NCI-H1436 (cell line): ENCODE data around the gene EZH2.

Experiments
- DNase-seq: peaks from one replicate; lab custom pipeline; 2025; lab: John Stamatoyannopoulos, UW

The EZH2 gene

DNA sequence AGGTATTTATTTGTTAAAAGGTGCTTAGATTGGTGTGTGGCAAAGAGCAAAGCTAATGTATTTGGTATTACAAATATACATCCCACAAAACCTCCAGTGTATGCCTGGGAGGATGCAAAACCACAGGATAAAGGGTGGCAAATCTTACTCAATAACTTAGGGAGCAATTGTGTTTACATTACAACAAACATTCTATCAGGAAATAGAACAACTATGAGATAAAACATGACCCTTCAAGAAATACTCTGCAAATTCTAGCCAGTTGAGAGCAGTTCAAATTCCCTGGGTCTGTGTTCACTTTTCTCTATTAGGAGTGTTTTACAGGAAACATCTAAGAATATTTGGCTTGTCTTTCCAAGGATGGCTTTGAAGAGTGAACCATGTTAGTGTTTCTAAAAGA lies 120.5 kb downstream of the EZH2 start:
- no peak for DNase-seq

DNA sequence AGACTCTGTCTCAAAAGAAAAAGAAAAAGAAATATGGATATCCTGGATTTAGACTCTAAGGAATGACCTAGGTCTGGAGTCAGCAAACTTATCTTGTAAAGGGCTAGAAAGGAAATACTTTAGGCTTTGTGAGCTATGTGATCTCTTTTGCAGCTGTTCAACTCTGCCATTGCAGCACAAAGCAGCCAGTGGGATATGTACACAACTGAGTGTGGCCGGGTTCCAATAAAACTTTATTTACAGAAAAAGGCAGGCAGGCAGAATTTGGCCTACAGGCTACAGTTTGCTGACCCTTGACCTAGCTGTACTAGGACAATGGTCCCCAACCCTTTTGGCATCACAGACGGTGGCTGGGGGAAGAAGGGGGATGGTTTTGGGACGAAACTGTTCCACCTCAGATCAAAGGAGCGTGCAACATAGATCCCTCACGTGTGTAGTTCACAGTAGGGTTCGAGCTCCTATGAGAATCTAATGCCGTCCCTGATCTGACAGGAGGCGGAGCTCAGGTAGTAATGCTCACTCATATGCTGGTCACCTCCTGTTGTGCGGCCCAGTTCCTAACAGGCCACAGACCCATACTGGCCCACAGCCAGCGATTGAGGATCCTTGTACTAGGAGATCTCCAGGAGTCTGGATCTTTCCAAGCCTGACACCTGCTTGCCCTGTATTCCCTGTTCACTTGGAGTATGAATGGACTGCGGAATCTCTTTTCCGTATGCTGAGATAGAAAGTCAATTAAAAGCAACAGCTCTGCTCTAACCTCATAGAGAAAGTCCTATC lies 122.4 kb downstream of the EZH2 start:
- DNase-seq = no peak
